ENCODE measurements around the gene DENND2A.
"Not testable (repeated sequence)": the region's sequence is repeated elsewhere in the genome, so short reads cannot be mapped to it uniquely, and the experiment has no call there.

DENND2A gene

DNA sequence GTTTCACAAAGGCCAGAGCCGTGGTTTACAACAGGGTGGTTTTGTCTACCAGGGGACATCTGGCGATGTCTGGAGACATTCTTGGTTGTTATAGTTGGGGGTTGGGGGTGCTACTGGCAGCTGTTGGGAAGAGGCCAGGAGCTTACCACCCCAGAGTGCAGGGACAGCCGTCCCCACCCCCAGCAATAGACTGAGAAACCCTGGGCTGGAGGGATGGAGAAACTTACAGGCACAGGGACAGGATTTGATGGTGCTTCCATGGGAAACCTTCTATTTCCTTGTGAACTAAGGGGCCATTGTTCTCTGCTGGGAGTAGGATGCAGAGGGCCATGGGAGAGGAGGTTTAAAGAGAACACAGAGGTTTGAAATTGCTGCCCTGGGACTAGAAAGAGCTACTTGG, 43.0 kb upstream of the DENND2A start:
- Histone ChIP-seq H3K9me3 (replicated peaks in 1 of 11) (no peaks in the 10 kb centered on the region), H3K27ac (no peak overlapping the region), H3K36me3 (peaks cover 53 to 99% (median 91%) of the 10 kb centered on the region in 11 experiments), H4K20me1 (peaks cover 0 to 5% (median 0%) of the 10 kb centered on the region in 11 experiments; a peak in 1 of 22 replicates), H3K4me2 (no peak overlapping the region), H3K27me3 (no peaks in the 10 kb centered on the region), H3K4me1 (no peaks in the 10 kb centered on the region), H3K4me3 (no peak overlapping the region), H3K9ac (no peak overlapping the region)
- TF ChIP-seq Cebpa-rat (IDR thresholded peaks at IDR 0.05): no peak

DNA sequence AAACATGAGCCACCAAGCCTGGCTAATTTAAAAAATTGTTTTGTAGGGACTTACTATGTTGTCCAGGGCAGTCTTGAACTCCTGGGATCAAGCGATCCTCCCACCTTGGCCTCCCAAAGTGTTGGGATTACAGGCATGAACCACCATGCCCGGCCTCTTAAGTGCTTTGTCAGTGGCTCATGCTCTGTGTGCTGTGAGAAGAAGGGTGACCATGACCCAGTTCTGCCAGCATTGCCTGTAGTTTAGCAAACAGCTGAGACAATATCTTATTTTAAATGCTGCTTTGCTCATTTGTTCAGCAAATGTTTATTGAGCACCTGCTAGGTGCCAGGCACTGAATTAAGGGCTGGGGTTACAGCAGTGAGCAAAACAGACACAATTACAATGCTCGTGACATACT, 41.2 kb upstream of the DENND2A start:
- Histone ChIP-seq H3K36me3 (peaks cover 42 to 93% (median 75%) of the 10 kb centered on the region in 11 experiments), H3K9me3 (replicated peaks in 1 of 11) (no peaks in the 10 kb centered on the region), H3K4me1 (peaks cover 4 to 10% (median 5%) of the 10 kb centered on the region in 10 experiments), H3K4me2 (no peak overlapping the region), H3K4me3 (no peak overlapping the region), H4K20me1 (0 out of 22 replicates have a peak, but pooled peaks cover 0 to 5% (median 0%) of the 10 kb centered on the region in 11 experiments), H3K9ac (no peak overlapping the region), H3K27me3 (no peaks in the 10 kb centered on the region), H3K27ac (no peak overlapping the region)
- no peak for TF ChIP-seq Cebpa-rat (IDR thresholded peaks at IDR 0.05)

DNA sequence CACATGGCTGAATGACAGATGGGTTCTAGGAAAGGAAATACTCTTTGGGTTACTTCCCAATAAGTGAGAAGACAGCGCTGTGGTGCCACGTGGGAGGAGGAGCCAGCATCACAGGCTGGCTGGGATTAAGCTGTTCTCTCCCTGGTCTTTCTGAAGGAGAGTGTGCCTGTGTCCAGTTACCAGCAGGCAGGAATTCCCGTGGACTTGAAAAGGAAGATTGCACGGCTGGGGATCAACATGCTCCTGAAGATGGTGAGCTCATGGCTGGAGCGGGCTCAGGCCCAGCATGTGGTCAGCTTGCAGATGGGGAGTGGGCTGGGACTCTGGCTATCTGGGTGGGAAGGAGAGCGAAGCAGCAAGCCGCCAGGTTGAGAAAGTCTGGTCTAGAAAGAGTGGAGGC, 40.3 kb upstream of the DENND2A start:
- peaks cover 36 to 85% (median 71%) of the 10 kb centered on the region in 11 experiments for H3K36me3 ChIP-seq

DNA sequence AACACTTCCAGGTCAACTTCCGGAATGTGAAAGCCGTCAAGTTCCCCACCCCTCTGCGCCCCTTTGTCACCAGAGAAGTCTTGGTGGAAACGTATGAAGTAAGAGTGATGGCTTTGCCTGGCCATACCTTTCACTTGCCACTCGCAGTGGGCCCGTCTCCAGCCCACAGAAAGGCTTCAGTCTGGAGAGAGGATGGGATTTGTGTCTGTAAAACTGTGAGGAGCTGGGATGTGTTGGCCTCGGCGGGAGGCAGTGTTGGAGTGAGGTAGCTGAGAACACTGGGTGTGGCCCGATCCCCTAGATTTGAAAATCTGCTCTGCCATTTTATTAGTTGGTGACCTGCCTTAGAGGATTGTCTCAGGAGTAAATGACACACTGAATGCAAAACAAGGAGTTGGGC, 38.6 kb upstream of the DENND2A start:
- Histone ChIP-seq H3K4me3 (no peak overlapping the region), H3K9ac (no peak overlapping the region), H3K27me3 (no peaks in the 10 kb centered on the region), H3K27ac (no peak overlapping the region), H4K20me1 (0 out of 22 replicates have a peak, but pooled peaks cover 0 to 5% (median 0%) of the 10 kb centered on the region in 11 experiments), H3K9me3 (replicated peaks in 1 of 11) (no peaks in the 10 kb centered on the region), H3K4me2 (no peak overlapping the region), H3K36me3 (peaks cover 36 to 68% (median 61%) of the 10 kb centered on the region in 11 experiments), H3K4me1 (peaks cover 29 to 36% (median 31%) of the 10 kb centered on the region in 10 experiments)
- no peak for TF ChIP-seq Cebpa-rat (IDR thresholded peaks at IDR 0.05)

More for the DNA sequence above, 40.3 kb upstream of the DENND2A start:
- H3K4me3 ChIP-seq: no peak overlapping the region
- no peak overlapping the region for H3K9ac ChIP-seq
- no peak overlapping the region for H3K4me2 ChIP-seq
- 0 out of 22 replicates have a peak, but pooled peaks cover 0 to 5% (median 0%) of the 10 kb centered on the region in 11 experiments for H4K20me1 ChIP-seq
- H3K27ac ChIP-seq: no peak overlapping the region
- H3K9me3 ChIP-seq (replicated peaks in 1 of 11): no peaks in the 10 kb centered on the region
- peaks cover 12 to 19% (median 14%) of the 10 kb centered on the region in 10 experiments for H3K4me1 ChIP-seq
- H3K27me3 ChIP-seq: no peaks in the 10 kb centered on the region
- no peak for TF ChIP-seq Cebpa-rat (IDR thresholded peaks at IDR 0.05)

DNA sequence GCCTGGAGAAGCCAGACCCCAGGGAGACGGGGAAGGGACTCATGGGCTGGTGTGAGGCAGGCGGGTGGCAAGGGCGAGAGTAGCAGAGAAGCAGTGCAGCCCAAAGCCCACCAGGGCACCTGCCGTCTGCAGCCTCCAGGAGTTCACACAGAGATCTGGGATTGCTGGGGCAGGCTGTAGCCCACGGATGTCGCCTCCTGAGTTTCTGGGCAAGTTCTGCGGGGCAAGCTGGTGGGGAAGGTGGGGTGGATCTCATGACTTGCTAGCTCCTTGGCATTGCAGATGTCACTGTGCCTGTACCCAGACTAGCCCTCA, 38.2 kb upstream of the DENND2A start:
- Histone ChIP-seq H3K27ac (no peak overlapping the region), H3K9me3 (replicated peaks in 1 of 11) (no peaks in the 10 kb centered on the region), H3K9ac (no peak overlapping the region), H3K4me2 (no peak overlapping the region), H3K4me3 (no peak overlapping the region), H3K27me3 (no peaks in the 10 kb centered on the region), H4K20me1 (0 out of 22 replicates have a peak, but pooled peaks cover 0 to 5% (median 0%) of the 10 kb centered on the region in 11 experiments), H3K36me3 (peaks cover 33 to 64% (median 57%) of the 10 kb centered on the region in 11 experiments), H3K4me1 (peaks cover 33 to 40% (median 35%) of the 10 kb centered on the region in 10 experiments)
- TF ChIP-seq Cebpa-rat (IDR thresholded peaks at IDR 0.05): no peak

DNA sequence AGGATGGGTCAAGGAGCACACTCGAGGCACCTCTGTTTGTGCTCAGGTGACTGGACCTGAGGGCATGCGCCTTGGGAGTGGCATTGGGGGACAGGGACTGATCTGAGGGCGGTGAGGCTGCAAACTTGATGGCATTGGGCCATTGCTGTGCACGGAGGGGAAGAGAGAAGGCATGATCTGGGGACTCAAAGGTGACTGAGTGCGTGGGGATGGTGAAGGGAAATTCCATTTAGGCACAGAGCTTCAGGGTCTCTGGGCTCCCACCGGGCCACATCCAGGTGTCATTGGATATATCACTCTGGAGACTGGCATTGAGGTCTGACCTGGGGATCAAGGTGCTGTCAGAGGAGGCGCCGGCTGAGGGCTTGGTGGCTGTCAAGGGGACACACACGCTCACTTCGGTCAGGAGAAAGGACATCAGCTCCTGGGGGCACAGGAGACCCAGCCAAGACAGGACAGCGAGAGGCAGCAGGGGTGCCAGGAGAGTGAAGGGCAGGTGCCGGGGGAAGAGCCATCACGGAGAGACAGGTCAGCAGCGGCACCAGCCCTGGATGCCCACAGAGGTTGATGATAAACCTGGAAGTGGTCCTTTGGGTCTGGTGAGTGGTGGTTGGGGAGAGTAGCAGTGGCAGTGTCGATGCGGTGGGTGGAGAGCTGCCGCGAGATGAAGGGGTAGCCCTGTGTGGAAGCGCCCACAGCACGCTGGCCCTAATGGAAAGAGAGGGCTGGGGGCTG, 37.6 kb upstream of the DENND2A start:
- no peak for TF ChIP-seq Cebpa-rat (IDR thresholded peaks at IDR 0.05)
- no peak overlapping the region; a peak in 1 of 22 replicates for H3K27ac ChIP-seq

DNA sequence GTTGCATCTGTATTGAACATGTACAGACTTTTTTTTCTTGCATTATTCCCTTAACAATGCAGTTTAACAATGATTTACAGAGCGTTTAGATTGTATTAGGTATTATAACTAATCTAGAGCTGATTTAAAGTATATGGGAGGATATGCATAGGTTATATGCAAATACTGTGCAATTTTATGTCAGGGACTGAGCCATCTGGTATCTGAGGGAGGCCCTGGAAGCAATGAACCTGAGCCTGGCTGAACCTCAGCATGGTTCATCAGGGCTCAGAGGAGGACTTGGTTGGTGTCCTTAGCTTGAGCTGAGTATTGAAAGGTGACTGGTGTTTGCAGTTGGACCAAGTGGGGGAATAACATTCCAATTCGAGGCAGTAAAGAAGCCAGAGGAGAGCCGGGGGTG, 36.9 kb upstream of the DENND2A start:
- peaks cover 37 to 49% (median 42%) of the 10 kb centered on the region in 10 experiments for H3K4me1 ChIP-seq
- peaks cover 31 to 51% (median 46%) of the 10 kb centered on the region in 11 experiments for H3K36me3 ChIP-seq
- no peaks in the 10 kb centered on the region for H3K27me3 ChIP-seq
- no peaks in the 10 kb centered on the region for H3K9me3 ChIP-seq (replicated peaks in 1 of 11)
- no peak overlapping the region for H3K9ac ChIP-seq
- TF ChIP-seq Cebpa-rat (IDR thresholded peaks at IDR 0.05): no peak
- H4K20me1 ChIP-seq: 0 out of 22 replicates have a peak, but pooled peaks cover 0 to 5% (median 0%) of the 10 kb centered on the region in 11 experiments
- H3K4me3 ChIP-seq: no peak overlapping the region
- H3K4me2 ChIP-seq: peak overlapping the region in 1 of 11 experiments; percentile 96; a peak in 1 of 22 replicates
- no peak overlapping the region for H3K27ac ChIP-seq

More for the DNA sequence above, 37.6 kb upstream of the DENND2A start:
- Histone ChIP-seq H3K27me3 (no peaks in the 10 kb centered on the region), H3K4me2 (no peak overlapping the region), H3K4me1 (peaks cover 37 to 45% (median 40%) of the 10 kb centered on the region in 10 experiments), H3K9me3 (replicated peaks in 1 of 11) (no peaks in the 10 kb centered on the region), H4K20me1 (0 out of 22 replicates have a peak, but pooled peaks cover 0 to 5% (median 0%) of the 10 kb centered on the region in 11 experiments), H3K9ac (no peak overlapping the region), H3K4me3 (no peak overlapping the region), H3K36me3 (peaks cover 31 to 59% (median 52%) of the 10 kb centered on the region in 11 experiments)

DNA sequence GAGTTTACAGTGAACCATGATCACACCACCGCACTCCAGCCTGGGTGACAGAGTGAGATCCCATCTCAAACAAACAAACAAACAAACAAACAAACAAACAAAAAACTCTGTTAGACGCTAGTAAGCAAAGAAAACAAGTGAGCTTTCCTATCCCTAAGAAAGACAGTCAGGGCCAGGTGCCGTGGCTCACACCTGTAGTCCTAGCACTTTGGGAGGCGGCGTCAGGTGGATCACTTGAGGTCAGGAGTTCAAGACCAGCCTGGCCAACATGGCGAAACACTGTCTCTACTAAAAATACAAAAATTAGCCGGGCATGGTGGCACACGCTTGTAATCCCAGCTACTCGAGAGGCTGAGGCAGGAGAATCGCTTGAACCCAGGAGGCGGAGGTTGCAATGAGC, 36.3 kb upstream of the DENND2A start:
- not testable (repeated sequence) for H3K27me3 ChIP-seq; H4K20me1 ChIP-seq; H3K9me3 ChIP-seq (replicated peaks in 1 of 11)
- Histone ChIP-seq H3K36me3 (peaks cover 28 to 46% (median 41%) of the 10 kb centered on the region in 11 experiments), H3K4me1 (peaks cover 43 to 55% (median 48%) of the 10 kb centered on the region in 10 experiments), H3K9ac (peak overlapping the region in 6 of 11 experiments; percentile 28 to 92 (median 46); a peak in 6 of 22 replicates), H3K27ac (peak overlapping the region; percentile 14 to 80 (median 72); a peak in 20 of 22 replicates), H3K4me3 (0 out of 20 replicates have a peak overlapping the region, but pooled peaks of 1 of the 10 experiments have one; percentile 20), H3K4me2 (peak overlapping the region; percentile 75 to 100 (median 96))

DNA sequence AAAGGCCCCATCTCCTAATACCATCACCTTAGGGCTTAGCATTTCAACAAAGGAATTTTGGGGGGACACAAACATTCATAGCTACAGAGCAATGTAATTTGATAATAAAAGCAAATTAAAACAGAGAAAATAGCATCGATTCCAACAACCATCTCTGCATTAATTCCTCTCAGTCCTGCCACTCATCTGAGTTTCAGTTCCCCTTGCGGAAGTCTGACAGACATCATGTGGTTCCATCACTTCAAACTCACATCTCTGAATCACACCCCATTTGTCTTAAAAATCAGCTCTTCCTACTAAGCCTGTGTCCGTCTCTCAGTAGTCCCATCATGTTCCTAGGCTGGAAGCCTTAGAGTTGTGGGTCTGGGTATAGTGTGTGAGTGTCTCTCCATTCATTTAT, 35.7 kb upstream of the DENND2A start:
- H3K27ac ChIP-seq: peak overlapping the region; percentile 33 to 80 (median 72); a peak in 21 of 22 replicates
- H4K20me1 ChIP-seq: 0 out of 22 replicates have a peak, but pooled peaks cover 0 to 5% (median 0%) of the 10 kb centered on the region in 11 experiments
- peaks cover 27 to 39% (median 35%) of the 10 kb centered on the region in 11 experiments for H3K36me3 ChIP-seq
- peak overlapping the region; percentile 75 to 100 (median 96) for H3K4me2 ChIP-seq
- peaks cover 43 to 57% (median 50%) of the 10 kb centered on the region in 10 experiments for H3K4me1 ChIP-seq
- no peaks in the 10 kb centered on the region for H3K27me3 ChIP-seq
- peak overlapping the region in 2 of 10 experiments; percentile 16 to 20; a peak in 1 of 20 replicates for H3K4me3 ChIP-seq
- H3K9me3 ChIP-seq (replicated peaks in 1 of 11): no peaks in the 10 kb centered on the region
- H3K9ac ChIP-seq: peak overlapping the region in 10 of 11 experiments; percentile 39 to 92 (median 56); a peak in 16 of 22 replicates
- no peak for TF ChIP-seq Cebpa-rat (IDR thresholded peaks at IDR 0.05)
